Fibroblast of pulmonary artery (primary cell): ENCODE data around the gene PIAS1.

Source experiments
- DNase-seq: peaks from one replicate; pipeline ENCODE4 v3.0.0-alpha.2; 2010; ENCODE audit warnings: low read depth
- H3K4me3 ChIP-seq: replicated peaks from 2 replicates; pipeline ENCODE4 v1.5.1; 2011; ENCODE audit warnings: low read depth, mild to moderate bottlenecking, control low read depth, low read length, moderate library complexity
- CTCF ChIP-seq: IDR thresholded peaks from 2 replicates; pipeline ENCODE4 v1.5.1; 2011; ENCODE audit warnings: mild to moderate bottlenecking, control low read depth, low read length, inconsistent platforms; ENCODE audit errors: missing control alignments

The PIAS1 gene

GRCh38 chr15:68239025-68239424, 184.9 kb downstream of the PIAS1 start:
- H3K4me3 ChIP-seq = no peak overlapping the region
- no peak for TF ChIP-seq CTCF
- DNase-seq = no peak

DNA sequence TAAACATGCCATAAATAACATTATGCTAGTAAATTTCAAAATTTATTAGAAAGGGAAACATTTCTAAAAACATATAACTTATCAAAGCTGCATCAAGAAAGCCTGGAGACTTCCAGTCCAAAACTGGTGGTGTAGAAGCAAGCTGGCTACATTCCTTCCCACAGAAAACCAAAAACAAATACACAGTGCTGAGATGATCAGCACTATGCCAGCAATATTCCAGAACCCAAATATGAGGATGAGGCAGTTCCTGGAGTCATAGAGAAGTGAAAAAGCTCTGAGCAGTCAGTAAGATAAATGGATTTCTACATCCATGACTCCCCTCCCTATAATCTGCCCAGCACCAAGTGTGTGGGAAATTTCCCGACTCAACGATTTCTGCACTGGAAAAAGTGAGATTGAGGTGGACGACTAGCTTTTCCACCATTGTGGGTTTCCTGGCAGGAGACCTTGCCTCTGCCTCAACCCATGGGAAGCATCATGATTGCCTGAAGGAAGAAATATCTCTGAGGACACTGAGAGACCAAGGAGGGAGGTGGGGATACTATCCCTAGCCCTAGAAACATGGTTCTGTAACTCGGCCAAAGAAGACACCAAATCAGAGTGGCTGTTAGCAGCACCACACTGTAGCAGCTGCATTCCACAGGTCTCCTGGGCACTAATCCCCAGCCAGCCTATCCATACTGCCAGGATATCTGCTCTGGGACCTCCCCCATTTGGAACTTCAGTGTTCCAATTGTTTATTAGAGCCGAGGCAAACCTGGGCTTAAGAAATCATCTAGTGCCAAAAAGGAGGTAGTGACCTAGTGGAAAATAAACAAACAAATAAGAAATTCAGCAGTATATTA, 187.2 kb downstream of the PIAS1 start:
- no peak for DNase-seq
- TF ChIP-seq CTCF = no peak

More for the DNA sequence above, 187.2 kb downstream of the PIAS1 start:
- no peak overlapping the region for H3K4me3 ChIP-seq
